Endodermal cell (in vitro differentiated cells): ENCODE data around the gene MCF2L2. TPM values are rescaled to one million over a fixed set of nuclear protein-coding genes. Genes with fewer than 3 reads are reported as not detected.
A peak's percentile ranks its signal among the peaks of the same experiment; 100 is the strongest.

Experiments
- DNase-seq: peaks from one replicate; pipeline ENCODE4 v3.0.0-alpha.2; 2017
- H3K27ac ChIP-seq: 2 replicates; pipeline ENCODE4 v1.5.1; 2013; ENCODE audit warnings: mild to moderate bottlenecking, low read depth, low read length, moderate library complexity
- H3K27me3 ChIP-seq: 2 replicates; pipeline ENCODE4 v1.6.1; 2013; ENCODE audit warnings: mild to moderate bottlenecking, low read length, moderate library complexity; ENCODE audit not compliant: insufficient read depth, control insufficient read depth, poor library complexity, severe bottlenecking
- H3K36me3 ChIP-seq: 2 replicates; pipeline ENCODE4 v1.7.0; 2013; ENCODE audit warnings: mild to moderate bottlenecking, low read length, moderate library complexity; ENCODE audit not compliant: control insufficient read depth, insufficient read depth
- H3K4me1 ChIP-seq: one replicate; pipeline ENCODE4 v1.7.0; 2013; ENCODE audit warnings: low read length; ENCODE audit not compliant: control insufficient read depth, insufficient read depth
- H3K4me3 ChIP-seq: 2 replicates; pipeline ENCODE4 v1.5.1; 2013; ENCODE audit warnings: mild to moderate bottlenecking, low read length, moderate library complexity
- H3K9ac ChIP-seq: 2 replicates; pipeline ENCODE4 v1.6.1; 2013; ENCODE audit warnings: mild to moderate bottlenecking, low read length, moderate library complexity; ENCODE audit not compliant: poor library complexity, severe bottlenecking; ENCODE audit errors: extremely low read depth
- H3K9me3 ChIP-seq: 2 replicates; pipeline ENCODE4 v1.6.1; 2013; ENCODE audit warnings: mild to moderate bottlenecking, low read length, moderate library complexity; ENCODE audit not compliant: control insufficient read depth
- H3K27ac Mint-ChIP-seq: 2 replicates; pipeline ENCODE4 v1.8.0; 2020; ENCODE audit warnings: mixed read lengths
- H3K27me3 Mint-ChIP-seq: 2 replicates; pipeline ENCODE4 v1.8.0; 2021; ENCODE audit warnings: mild to moderate bottlenecking, mixed read lengths; ENCODE audit not compliant: insufficient read depth
- H3K36me3 Mint-ChIP-seq: 2 replicates; pipeline ENCODE4 v1.8.0; 2020; ENCODE audit warnings: low read depth, mixed read lengths
- H3K4me1 Mint-ChIP-seq: 2 replicates; pipeline ENCODE4 v1.8.0; 2020; ENCODE audit warnings: mixed read lengths
- H3K4me3 Mint-ChIP-seq: 2 replicates; pipeline ENCODE4 v1.8.0; 2020; ENCODE audit warnings: mild to moderate bottlenecking, moderate library complexity, mixed read lengths
- H3K9me3 Mint-ChIP-seq: 2 replicates; pipeline ENCODE4 v1.8.0; 2020; ENCODE audit warnings: mild to moderate bottlenecking, mixed read lengths
- CTCF ChIP-seq: fragments of 200-600 bp; sonication (generic); conservative IDR thresholded peaks from 2 replicates; pipeline ENCODE4 v1.5.0; 2021; ENCODE audit warnings: antibody characterized with exemption, mild to moderate bottlenecking
- WGBS, 2 experiments: methylation state at CpG; one replicate each; pipeline versions ENCODE4 v1.1.5 to v1.1.7; 2013; ENCODE audit warnings: missing lambda C conversion rate in 2 of 2, mixed read lengths in 1 of 2; ENCODE audit not compliant: insufficient coverage in 1 of 2, insufficient read length in 1 of 2; 5-methylcytosine and 5-hydroxymethylcytosine counted together
- total RNA-seq, 2 donors: library from RNA; stranded (reverse); fragmentation: NEBNext Ultra II Directional in 1 of 2; extraction: Animal tissue kit (Norgen Biotek cat#: 25700) in 1 of 2; gene quantifications; 2 replicates in 1 of 2; 3 replicates in 1 of 2; pipeline ENCODE4 v1.2.1, GENCODE V29; 2021

The MCF2L2 gene
- total RNA-seq, 2 donors from 2014 or later: 72.6 to 86.5 TPM

- WGBS, 2 experiments: 73% methylated on average over 4 of the region's 4 CpGs; no CpG with 5 or more reads in 1 of the 2 experiments
- Mint-ChIP-seq H3K4me1 (peaks cover 50% of the 10 kb centered on the region), H3K4me3 (no peak overlapping the region), H3K36me3 (peaks cover 35% of the 10 kb centered on the region), H3K27me3 (no peaks in the 10 kb centered on the region), H3K9me3 (no peaks in the 10 kb centered on the region), H3K27ac (no peak overlapping the region)
- Histone ChIP-seq H3K4me3 (no peak overlapping the region), H3K4me1 (peaks cover 13% of the 10 kb centered on the region), H3K9ac (no peak overlapping the region), H3K27ac (no peak overlapping the region), H3K9me3 (no peaks in the 10 kb centered on the region), H3K36me3 (peaks cover 87% of the 10 kb centered on the region), H3K27me3 (no peaks in the 10 kb centered on the region)
- no peak for DNase-seq
- no peak for TF ChIP-seq CTCF
Measured at GRCh38 chr3:183387797-183388196, 40.6 kb downstream of the MCF2L2 start.

GRCh38 chr3:183386651-183387050, 41.8 kb downstream of the MCF2L2 start:
- Histone ChIP-seq H3K27me3 (no peaks in the 10 kb centered on the region), H3K4me3 (no peak overlapping the region), H3K27ac (peak overlapping the region; percentile 8), H3K9ac (no peak overlapping the region), H3K36me3 (peaks cover 91% of the 10 kb centered on the region), H3K4me1 (peaks cover 8% of the 10 kb centered on the region), H3K9me3 (no peaks in the 10 kb centered on the region)
- TF ChIP-seq CTCF: no peak
- Mint-ChIP-seq H3K27ac (peak overlapping the region; percentile 74), H3K9me3 (no peaks in the 10 kb centered on the region), H3K27me3 (no peaks in the 10 kb centered on the region), H3K36me3 (peaks cover 37% of the 10 kb centered on the region), H3K4me3 (no peak overlapping the region), H3K4me1 (peaks cover 38% of the 10 kb centered on the region)
- DNase-seq: no peak
- WGBS, 2 experiments: 91 to 92% methylated on average over 4 of the region's 4 CpGs

GRCh38 chr3:183385698-183386613, 42.5 kb downstream of the MCF2L2 start:
- Histone ChIP-seq H3K36me3 (peaks cover 92% of the 10 kb centered on the region), H3K9me3 (no peaks in the 10 kb centered on the region), H3K27ac (peak overlapping the region; percentile 8), H3K4me3 (no peak overlapping the region), H3K4me1 (peaks cover 8% of the 10 kb centered on the region), H3K27me3 (no peaks in the 10 kb centered on the region), H3K9ac (no peak overlapping the region)
- Mint-ChIP-seq H3K27ac (peak overlapping the region; percentile 74), H3K27me3 (no peaks in the 10 kb centered on the region), H3K4me1 (peaks cover 32% of the 10 kb centered on the region), H3K36me3 (peaks cover 41% of the 10 kb centered on the region), H3K9me3 (no peaks in the 10 kb centered on the region), H3K4me3 (no peak overlapping the region)
- WGBS, 2 experiments: 76 to 84% methylated on average over 6 to 11 of the region's 11 CpGs
- peak; percentile 84 for DNase-seq
- TF ChIP-seq CTCF: peak; percentile 85
